ENCODE measurements around the gene DIPK2A.

DIPK2A gene

DNA sequence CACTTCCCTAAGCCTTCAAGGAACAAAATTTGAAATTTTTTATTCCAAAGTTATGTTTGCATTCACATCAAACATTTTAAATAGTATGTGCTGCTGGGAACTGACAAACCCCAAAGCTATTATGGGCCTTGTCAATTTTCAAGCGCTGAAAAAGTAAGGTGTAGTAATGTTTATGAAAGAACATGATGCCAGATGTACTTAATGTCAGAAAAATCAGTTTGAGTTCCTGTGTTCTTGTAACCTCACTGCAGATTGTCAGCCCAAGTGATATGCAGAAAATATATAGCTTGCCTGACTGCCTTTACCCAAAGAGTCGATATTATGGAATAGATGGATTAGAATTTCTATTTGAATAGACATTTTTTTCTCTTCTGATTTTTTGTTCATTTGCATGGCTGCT, 20.8 kb upstream of the DIPK2A start:
- Histone ChIP-seq H3K4me3 (ENCODE audit: low read length) (no peak overlapping the region), H3K27me3 (replicated peaks; ENCODE audit: insufficient read depth, low read length) (no peaks in the 10 kb centered on the region), H3K79me2 (ENCODE audit: low read length) (no peaks in the 10 kb centered on the region), H3K36me3 (replicated peaks; ENCODE audit: insufficient read depth, low read length) (no peaks in the 10 kb centered on the region), H3F3A (ENCODE audit: insufficient read depth, low read length) (no peaks in the 10 kb centered on the region; the same call in 1 of the 2 replicates), H2AFZ (ENCODE audit: low read length) (no peak overlapping the region), H3K4me1 (ENCODE audit: low read length) (peaks cover 11% of the 10 kb centered on the region), H3K9me2 (replicated peaks; ENCODE audit: insufficient read depth, low read length) (no peaks in the 10 kb centered on the region), H3K9me3 (replicated peaks; ENCODE audit: insufficient read depth, low read length) (no peaks in the 10 kb centered on the region), H4K20me1 (ENCODE audit: insufficient read depth, low read length) (no peaks in the 10 kb centered on the region), H3K4me2 (ENCODE audit: low read depth, low read length) (no peak overlapping the region), H3K27ac (ENCODE audit: low read length) (no peak overlapping the region), H3K9ac (ENCODE audit: low read length) (no peak overlapping the region)
- DNase-seq = no peak
- no peak for TF ChIP-seq EZH2 (optimal IDR thresholded peaks at IDR 0.05; ENCODE audit: low read depth, low read length)
- no peak for TF ChIP-seq EZH2phosphoT487 (IDR thresholded peaks at IDR 0.05; ENCODE audit: low read length)

GRCh38 chr3:143951351-143951971, 20.2 kb upstream of the DIPK2A start:
- H3K9me2 ChIP-seq (replicated peaks; ENCODE audit: insufficient read depth, low read length) = no peaks in the 10 kb centered on the region
- no peak for TF ChIP-seq EZH2phosphoT487 (IDR thresholded peaks at IDR 0.05; ENCODE audit: low read length)
- peak; percentile 79 for TF ChIP-seq CTCF (IDR thresholded peaks at IDR 0.05; ENCODE audit: low read length)
- no peaks in the 10 kb centered on the region for H4K20me1 ChIP-seq (ENCODE audit: insufficient read depth, low read length)
- peak; percentile 56 for DNase-seq
- H3K9me3 ChIP-seq (replicated peaks; ENCODE audit: insufficient read depth, low read length) = no peaks in the 10 kb centered on the region
- H3K27me3 ChIP-seq (replicated peaks; ENCODE audit: insufficient read depth, low read length) = no peaks in the 10 kb centered on the region
- H3K27ac ChIP-seq (ENCODE audit: low read length) = no peak overlapping the region
- H3F3A ChIP-seq (ENCODE audit: insufficient read depth, low read length) = no peaks in the 10 kb centered on the region; the same call in 1 of the 2 replicates
- peaks cover 17% of the 10 kb centered on the region for H3K4me1 ChIP-seq (ENCODE audit: low read length)
- no peak overlapping the region for H2AFZ ChIP-seq (ENCODE audit: low read length)
- no peak overlapping the region for H3K4me3 ChIP-seq (ENCODE audit: low read length)
- H3K36me3 ChIP-seq (replicated peaks; ENCODE audit: insufficient read depth, low read length) = no peaks in the 10 kb centered on the region
- no peaks in the 10 kb centered on the region for H3K79me2 ChIP-seq (ENCODE audit: low read length)
- H3K9ac ChIP-seq (ENCODE audit: low read length) = no peak overlapping the region
- no peak overlapping the region for H3K4me2 ChIP-seq (ENCODE audit: low read depth, low read length)

DNA sequence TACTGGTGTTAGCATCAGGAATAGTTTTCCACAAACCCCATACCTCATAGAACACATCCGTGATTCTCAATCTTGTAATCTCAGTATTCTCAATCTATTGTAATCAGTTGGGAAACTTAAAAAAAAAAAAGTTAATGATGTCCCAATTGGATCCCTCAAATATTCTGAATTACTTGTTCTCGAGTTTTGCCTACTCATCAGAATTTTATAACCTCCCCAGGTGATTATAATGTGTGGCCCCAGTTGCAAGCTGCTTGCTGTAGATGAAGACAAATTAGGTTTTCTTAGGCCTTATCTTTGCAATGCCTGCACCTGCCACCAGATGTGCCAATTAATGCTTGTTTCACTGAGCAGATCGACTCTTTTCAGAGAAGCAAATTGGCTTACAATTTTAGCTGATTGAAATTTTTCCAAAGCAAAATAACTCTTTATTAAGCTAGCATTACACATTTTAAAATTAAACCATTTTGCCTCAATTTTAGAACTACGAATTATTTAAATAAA, 19.0 kb upstream of the DIPK2A start:
- TF ChIP-seq CTCF (IDR thresholded peaks at IDR 0.05; ENCODE audit: low read length) = peak; percentile 29
- no peak for TF ChIP-seq EZH2phosphoT487 (IDR thresholded peaks at IDR 0.05; ENCODE audit: low read length)
- TF ChIP-seq EZH2 (optimal IDR thresholded peaks at IDR 0.05; ENCODE audit: low read depth, low read length) = no peak
- Histone ChIP-seq H2AFZ (ENCODE audit: low read length) (no peak overlapping the region), H3K27me3 (replicated peaks; ENCODE audit: insufficient read depth, low read length) (no peaks in the 10 kb centered on the region), H3K9ac (ENCODE audit: low read length) (no peak overlapping the region), H4K20me1 (ENCODE audit: insufficient read depth, low read length) (no peaks in the 10 kb centered on the region), H3K4me1 (ENCODE audit: low read length) (peaks cover 26% of the 10 kb centered on the region), H3K36me3 (replicated peaks; ENCODE audit: insufficient read depth, low read length) (no peaks in the 10 kb centered on the region), H3K27ac (ENCODE audit: low read length) (no peak overlapping the region), H3K9me2 (replicated peaks; ENCODE audit: insufficient read depth, low read length) (no peaks in the 10 kb centered on the region), H3K79me2 (ENCODE audit: low read length) (no peaks in the 10 kb centered on the region), H3K4me2 (ENCODE audit: low read depth, low read length) (no peak overlapping the region), H3F3A (ENCODE audit: insufficient read depth, low read length) (peaks cover 5% of the 10 kb centered on the region; the same call in 1 of the 2 replicates), H3K9me3 (replicated peaks; ENCODE audit: insufficient read depth, low read length) (no peaks in the 10 kb centered on the region), H3K4me3 (ENCODE audit: low read length) (no peak overlapping the region)
- peak; percentile 26 for DNase-seq

DNA sequence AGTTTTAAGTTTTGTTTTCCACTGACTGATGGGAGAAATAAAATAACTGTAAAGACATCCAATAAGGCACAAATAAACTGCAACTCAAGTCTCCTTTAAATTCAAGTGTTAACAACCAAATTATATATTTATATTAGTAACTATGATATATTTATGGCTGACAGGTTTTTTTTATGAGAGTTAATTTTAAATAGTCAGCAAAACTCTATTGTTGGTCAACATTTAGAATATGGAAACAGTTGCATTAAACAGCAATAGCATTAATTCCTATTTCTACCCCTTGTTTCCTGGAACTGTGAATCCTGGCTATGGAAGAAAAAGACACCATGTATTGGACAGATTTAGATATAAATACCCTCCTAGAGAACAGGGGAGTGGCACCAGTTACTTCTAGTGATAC, 16.5 kb upstream of the DIPK2A start:
- no peaks in the 10 kb centered on the region for H4K20me1 ChIP-seq (ENCODE audit: insufficient read depth, low read length)
- H3K79me2 ChIP-seq (ENCODE audit: low read length) = no peaks in the 10 kb centered on the region
- no peak overlapping the region for H3K27ac ChIP-seq (ENCODE audit: low read length)
- peaks cover 5% of the 10 kb centered on the region; the same call in 1 of the 2 replicates for H3F3A ChIP-seq (ENCODE audit: insufficient read depth, low read length)
- H3K36me3 ChIP-seq (replicated peaks; ENCODE audit: insufficient read depth, low read length) = no peaks in the 10 kb centered on the region
- no peak for DNase-seq
- H3K4me1 ChIP-seq (ENCODE audit: low read length) = peaks cover 29% of the 10 kb centered on the region
- H3K4me2 ChIP-seq (ENCODE audit: low read depth, low read length) = no peak overlapping the region
- no peak overlapping the region for H3K9ac ChIP-seq (ENCODE audit: low read length)
- no peaks in the 10 kb centered on the region for H3K27me3 ChIP-seq (replicated peaks; ENCODE audit: insufficient read depth, low read length)
- no peak overlapping the region for H3K4me3 ChIP-seq (ENCODE audit: low read length)
- no peak for TF ChIP-seq CTCF (IDR thresholded peaks at IDR 0.05; ENCODE audit: low read length)
- no peak for TF ChIP-seq EZH2 (optimal IDR thresholded peaks at IDR 0.05; ENCODE audit: low read depth, low read length)
- TF ChIP-seq EZH2phosphoT487 (IDR thresholded peaks at IDR 0.05; ENCODE audit: low read length) = no peak
- H2AFZ ChIP-seq (ENCODE audit: low read length) = no peak overlapping the region
- H3K9me2 ChIP-seq (replicated peaks; ENCODE audit: insufficient read depth, low read length) = no peaks in the 10 kb centered on the region
- no peaks in the 10 kb centered on the region for H3K9me3 ChIP-seq (replicated peaks; ENCODE audit: insufficient read depth, low read length)
